Embryonic facial prominence (tissue), 1 donor: Measurements from ENCODE around the gene CFD.

Experiments
- DNase-seq: peaks from one replicate; pipeline ENCODE4 v3.0.0-alpha.2; 2016; ENCODE audit errors: extremely low spot score

Gene CFD

DNA sequence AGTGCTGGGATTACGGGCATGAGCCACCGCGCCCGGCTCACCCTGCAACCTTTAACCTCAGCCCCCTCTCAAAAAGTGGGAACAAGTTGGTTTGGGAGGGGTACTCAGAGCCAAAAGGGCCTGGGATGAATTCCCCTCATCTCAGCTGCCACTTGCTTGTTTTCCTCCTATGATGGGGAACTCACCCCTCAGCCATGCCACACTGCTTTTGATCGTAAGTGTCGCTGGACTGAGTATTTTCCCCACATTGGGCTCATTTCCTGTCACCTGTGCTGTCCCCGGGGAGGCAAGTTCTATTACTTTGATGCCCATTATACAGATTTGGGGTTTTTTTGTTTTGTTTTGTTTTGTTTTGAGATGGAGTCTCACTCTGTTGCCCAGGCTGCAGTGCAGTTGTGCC lies 47.0 kb downstream of the CFD start:
- no peak for DNase-seq

DNA sequence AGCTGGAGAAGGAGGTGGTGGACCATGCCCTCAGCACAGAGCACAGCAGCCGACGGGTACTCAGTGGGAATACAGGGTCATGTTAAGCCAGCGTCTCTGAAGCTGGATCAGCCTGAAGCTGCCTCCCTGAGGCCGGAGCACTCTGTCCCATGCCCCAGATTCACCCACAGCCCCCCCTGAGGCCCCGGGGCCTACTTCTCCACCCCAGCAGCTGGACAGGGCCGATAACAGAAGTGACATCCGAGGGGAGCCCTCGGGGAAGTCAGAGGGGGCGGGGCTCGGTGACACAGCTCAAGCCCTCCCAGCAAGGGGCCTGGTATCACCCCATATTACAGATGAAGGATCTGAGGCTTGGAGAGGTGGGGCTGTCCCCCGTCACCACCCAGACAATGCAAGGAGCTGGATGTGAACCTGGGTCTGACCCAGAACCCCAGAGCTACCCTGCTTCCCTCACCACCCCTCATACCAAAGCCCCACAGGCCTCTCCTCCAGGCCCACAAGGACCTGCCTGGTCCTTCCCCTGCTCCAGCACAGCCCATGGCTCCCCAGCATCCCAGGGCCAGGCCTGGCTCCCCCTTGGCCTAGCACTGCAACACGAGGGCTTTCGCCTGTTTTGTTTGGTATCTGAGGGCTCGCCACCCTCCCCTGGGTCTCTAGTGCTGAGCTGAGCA lies 47.9 kb downstream of the CFD start:
- DNase-seq: no peak

DNA sequence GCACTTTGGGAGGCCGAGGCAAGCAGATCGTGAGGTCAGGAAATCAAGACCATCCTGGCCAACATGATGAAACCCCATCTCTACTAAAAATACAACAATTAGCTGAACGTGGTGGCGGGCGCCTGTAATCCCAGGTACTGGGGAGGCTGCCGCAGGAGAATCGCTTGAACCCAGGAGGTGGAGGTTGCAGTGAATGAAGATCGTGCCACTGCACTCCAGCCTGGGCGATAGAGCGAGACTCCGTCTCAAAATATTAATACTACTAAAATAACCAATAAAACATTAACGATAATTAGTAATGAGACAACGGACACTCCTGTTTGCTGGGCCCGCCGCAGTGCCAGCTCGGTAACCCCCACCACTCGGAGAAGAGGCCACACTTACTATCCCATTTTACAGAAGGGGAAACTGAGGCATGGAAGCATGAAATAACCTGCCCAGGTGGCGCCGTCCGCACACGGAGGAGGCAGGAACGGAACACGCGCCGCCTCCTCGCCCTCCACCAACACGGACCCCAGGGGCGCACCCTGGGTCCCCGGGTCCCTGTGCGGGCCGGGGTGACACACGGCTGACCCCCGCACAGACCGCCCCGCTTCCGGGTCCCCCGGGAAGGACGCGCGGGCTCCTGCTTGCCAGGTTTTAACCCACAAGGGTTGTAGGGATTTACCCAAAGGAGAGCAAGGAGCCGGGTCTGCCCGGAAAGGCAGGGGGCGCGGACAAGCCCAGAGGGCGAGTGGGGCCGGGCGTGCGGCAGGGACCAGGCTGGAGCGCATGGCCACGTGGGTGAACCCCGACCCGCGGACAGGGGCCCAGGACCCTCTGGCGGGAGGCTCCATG lies 52.0 kb downstream of the CFD start:
- DNase-seq: no peak

GRCh38 chr19:912181-913079 lies 53.0 kb downstream of the CFD start:
- no peak for DNase-seq
